ENCODE measurements around the gene ASH1L.
"Not testable (repeated sequence)": the region's sequence is repeated elsewhere in the genome, so short reads cannot be mapped to it uniquely, and the experiment has no call there.

Gene ASH1L

GRCh38 chr1:155485945-155486344, 76.7 kb downstream of the ASH1L start:
- no peak for DNase-seq

DNA sequence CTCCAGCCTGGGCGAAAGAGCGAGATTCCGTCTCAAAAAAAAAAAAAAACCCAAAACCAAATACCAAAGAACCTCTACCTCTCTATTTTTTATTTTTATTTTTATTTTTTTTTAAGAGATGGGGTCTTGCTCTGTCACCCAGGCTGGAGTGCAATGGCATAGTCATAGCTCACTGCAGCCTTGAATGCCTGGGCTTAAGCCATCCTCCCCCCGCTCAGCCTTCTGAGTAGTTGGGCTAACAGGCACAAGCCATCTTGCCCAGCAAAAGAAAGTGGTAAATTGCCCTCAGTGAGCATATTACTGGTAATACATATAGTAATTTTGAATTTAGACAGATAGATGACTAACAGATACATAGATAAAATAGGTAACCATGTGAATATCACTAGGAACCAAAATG, 77.4 kb downstream of the ASH1L start:
- DNase-seq = no peak

- no peak for DNase-seq
These were observed 80.8 kb downstream of the ASH1L start for GRCh38 chr1:155481741-155482241.

DNA sequence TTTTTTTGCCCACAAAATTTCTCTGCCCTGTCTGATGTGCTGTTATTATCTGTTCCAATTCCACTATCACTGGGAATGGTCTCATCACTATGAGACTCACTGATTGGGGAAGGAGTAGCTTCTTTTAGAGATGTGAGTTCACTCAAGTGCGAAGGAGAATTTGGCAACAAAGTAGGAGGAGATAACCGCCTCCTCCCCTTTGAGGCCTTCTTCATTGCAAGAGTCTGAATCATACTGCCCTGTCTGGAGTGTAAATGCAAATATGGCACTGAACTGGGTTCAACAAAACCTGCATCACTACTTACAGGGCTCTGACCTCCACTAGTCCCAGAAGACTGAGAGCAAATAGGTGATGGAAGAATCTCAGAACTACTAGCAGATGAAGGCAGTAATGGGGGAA, 83.4 kb downstream of the ASH1L start:
- DNase-seq = no peak

GRCh38 chr1:155478270-155478852, 84.2 kb downstream of the ASH1L start:
- no peak for DNase-seq

DNA sequence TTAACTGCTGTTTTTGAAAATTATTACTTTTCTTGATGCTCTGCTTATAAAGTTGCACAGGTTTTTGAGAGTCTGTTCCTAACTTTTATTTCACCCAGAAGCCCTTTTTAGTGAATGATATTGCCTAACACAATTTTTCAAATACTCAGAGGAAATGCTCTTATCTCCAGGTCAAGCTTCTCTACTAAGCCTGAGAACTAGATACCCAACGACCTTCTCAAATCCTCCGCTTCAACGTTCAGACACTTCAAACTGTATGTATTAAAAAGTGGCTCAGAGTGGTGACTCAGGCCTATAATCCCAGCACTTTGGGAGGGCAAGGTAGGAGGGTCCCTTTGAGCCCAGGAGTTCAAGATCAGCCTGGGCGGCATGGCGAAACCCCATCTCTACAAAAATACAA, 88.5 kb downstream of the ASH1L start:
- DNase-seq = no peak

- no peak for DNase-seq
These were observed 89.3 kb downstream of the ASH1L start for GRCh38 chr1:155473151-155473821.

DNA sequence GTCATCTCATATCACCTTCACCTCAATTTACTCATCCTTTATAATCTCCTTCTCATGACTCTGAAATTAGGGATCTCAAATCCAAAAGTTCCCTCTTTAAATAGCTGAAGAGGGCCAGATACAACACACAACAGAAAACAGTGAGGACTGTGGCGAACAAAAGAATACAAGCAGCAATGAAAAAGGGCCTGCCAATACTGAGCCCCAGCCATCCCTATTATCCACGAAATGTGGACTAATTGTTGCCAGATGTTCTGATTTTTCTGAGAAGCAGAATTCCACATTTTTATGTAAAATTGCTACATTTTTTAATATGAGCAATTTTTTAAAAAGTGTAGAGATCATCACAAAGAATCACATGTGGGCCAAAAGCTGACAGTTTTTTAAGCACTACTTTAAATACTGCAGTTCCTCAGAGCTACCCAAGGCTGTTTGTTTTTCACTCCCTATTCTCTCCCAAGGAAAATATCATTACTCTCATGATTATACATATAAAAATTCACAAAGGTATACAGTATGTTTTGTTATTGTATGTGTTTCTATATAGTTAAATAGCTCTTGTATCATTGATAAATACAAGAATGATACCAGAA, 90.0 kb downstream of the ASH1L start:
- DNase-seq = no peak

- no peak for DNase-seq
These were observed 90.7 kb downstream of the ASH1L start for GRCh38 chr1:155471891-155472290.

DNA sequence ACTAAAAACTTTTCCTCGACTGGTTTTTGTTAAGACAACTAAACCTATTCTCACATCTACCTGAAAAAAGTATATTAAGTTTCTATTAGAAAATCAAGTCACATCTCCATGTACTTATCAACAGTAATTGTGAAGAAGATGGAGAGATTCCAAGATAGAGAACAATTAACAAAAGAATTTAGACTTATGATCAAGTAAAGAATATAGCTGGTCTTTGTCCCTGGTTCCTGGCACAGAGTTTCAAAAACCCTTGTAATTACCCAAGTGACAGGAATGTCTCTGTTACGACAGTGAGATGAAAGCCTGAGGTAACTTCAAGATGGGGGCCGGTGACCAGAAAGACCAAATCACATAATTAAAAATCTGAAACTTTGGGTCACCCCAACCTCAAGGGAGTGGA, 91.6 kb downstream of the ASH1L start:
- no peak for DNase-seq

GRCh38 chr1:155466996-155467395, 95.6 kb downstream of the ASH1L start:
- no peak for DNase-seq

GRCh38 chr1:155466617-155466972, 96.0 kb downstream of the ASH1L start:
- DNase-seq = no peak

- no peak for DNase-seq
These were observed 98.5 kb downstream of the ASH1L start for GRCh38 chr1:155463865-155464650.

DNA sequence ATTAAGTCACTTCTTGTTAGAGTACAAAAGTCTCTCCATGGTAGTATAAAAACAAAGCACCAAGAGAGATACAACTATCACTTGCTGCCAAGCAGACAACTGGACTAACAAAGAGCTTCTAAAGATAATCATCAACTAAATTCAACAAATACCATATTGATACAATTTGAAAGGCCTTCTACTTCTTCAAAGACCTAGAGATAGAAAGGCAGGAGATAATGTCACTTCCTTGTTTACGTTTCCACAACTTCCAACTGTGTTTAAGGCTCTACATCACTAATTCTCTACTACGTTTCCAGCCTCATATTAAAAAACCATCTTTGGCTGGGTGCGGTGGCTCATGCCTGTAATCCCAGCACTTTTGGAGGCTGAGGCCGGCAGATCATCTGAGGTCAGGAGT, 104.5 kb downstream of the ASH1L start:
- no peak for DNase-seq

DNA sequence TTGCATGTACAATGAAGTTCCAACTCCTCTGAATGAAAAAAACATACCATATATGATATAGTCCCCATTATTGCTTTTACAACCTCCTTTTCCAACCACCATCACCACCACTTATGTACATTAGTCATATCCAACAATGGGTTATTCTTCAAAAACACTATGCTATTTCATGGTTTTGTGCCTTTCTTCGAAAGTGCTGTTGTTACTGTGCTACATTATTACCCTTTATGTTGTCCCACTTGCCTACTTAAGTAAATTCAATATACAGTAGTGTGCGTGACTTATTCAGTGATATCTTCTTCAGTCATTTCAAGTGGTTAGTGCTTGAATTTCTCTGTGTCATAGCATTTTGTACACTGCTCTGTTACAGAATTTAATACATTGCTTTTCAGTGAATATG, 105.3 kb downstream of the ASH1L start:
- DNase-seq = no peak

DNA sequence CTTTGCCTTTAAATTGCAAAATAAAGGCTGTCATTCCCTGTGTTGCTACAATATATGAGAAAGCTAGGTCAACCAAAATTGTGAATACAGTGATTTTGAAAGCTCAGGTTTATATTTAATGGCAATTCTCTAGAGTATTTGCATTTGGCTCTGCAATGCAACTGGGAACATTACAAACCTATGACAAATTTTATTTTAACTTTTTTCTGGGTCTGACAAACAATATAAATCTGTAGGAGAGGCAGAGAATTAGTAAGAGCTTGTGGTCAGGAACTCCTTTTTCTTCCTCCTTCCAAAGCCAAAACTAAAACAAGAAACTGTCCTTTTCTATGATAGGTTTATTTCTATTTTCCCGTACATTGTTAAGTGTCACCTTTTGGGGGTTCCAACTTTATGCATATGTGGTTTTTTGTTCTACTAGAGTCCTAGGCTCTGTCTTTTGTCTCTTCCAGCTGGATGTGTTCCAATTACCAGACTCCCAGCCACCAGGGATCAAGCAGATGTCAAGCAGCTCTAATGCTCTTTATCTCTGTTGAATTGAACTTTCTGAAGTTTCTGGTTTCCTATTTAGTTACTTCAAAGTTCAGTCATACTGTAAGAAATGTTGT, 106.9 kb downstream of the ASH1L start:
- DNase-seq = no peak

DNA sequence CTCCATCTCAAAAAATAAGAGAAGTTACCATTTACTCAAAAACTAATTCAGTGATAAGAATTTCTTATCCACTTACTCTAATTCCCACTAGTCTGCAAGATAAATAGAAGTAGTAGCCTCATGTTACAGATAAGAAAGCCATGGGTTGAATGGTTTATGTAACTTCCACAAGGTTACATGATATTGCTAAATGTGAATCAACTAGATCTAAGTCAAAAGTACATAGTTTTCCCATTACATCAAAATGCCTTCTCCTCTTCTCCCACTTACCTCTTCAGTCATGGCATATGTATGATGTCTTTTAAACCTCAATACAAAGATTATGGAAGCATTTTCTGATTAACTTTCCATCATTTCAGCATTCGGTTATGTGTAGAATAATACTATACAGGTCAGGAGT, 108.5 kb downstream of the ASH1L start:
- no peak for DNase-seq

- DNase-seq = no peak
These were observed 109.5 kb downstream of the ASH1L start for GRCh38 chr1:155453141-155453540.

GRCh38 chr1:155451199-155451598, 111.4 kb downstream of the ASH1L start:
- no peak for DNase-seq

GRCh38 chr1:155442431-155442830, 120.2 kb downstream of the ASH1L start:
- not testable (repeated sequence) for DNase-seq

GRCh38 chr1:155437405-155437804, 125.2 kb downstream of the ASH1L start:
- DNase-seq = no peak

- not testable (repeated sequence) for DNase-seq
These were observed 128.7 kb downstream of the ASH1L start for GRCh38 chr1:155433831-155434389.
